Astrocyte (in vitro differentiated cells and primary cell): ENCODE data around the gene MIA3. TPM values are rescaled to one million over a fixed set of nuclear protein-coding genes. Genes with fewer than 3 reads are reported as not detected.

ENCODE experiments used
- DNase-seq: peaks from one replicate; pipeline ENCODE4 v3.0.0-alpha.2; 2010; ENCODE audit warnings: low read depth
- FAIRE-seq: peaks from 2 replicates; lab custom pipeline; 2011; peaks lifted over from hg19 to GRCh38; lab: Jason Lieb, UNC
- H2AFZ ChIP-seq: 2 replicates; pipeline ENCODE4 v1.6.0; 2012; ENCODE audit warnings: low read depth, low read length, inconsistent platforms
- H3K27ac ChIP-seq: 2 replicates; pipeline ENCODE4 v1.5.1; 2011; ENCODE audit warnings: low read depth, low read length, inconsistent platforms
- H3K27me3 ChIP-seq: 2 replicates; pipeline ENCODE4 v1.6.0; 2011; ENCODE audit warnings: low read length, inconsistent platforms; ENCODE audit not compliant: insufficient read depth
- H3K36me3 ChIP-seq: 2 replicates; pipeline ENCODE4 v1.5.1; 2011; ENCODE audit warnings: low read length, inconsistent platforms; ENCODE audit not compliant: insufficient read depth
- H3K4me1 ChIP-seq: 2 replicates; pipeline ENCODE4 v1.5.1; 2011; ENCODE audit warnings: low read length, inconsistent platforms; ENCODE audit not compliant: insufficient read depth
- H3K4me2 ChIP-seq: 2 replicates; pipeline ENCODE4 v1.6.0; 2012; ENCODE audit warnings: low read length, inconsistent platforms
- H3K4me3 ChIP-seq: 2 replicates; pipeline ENCODE4 v1.5.1; 2011; ENCODE audit warnings: low read depth, mild to moderate bottlenecking, low read length, inconsistent platforms; ENCODE audit not compliant: insufficient read depth
- H3K79me2 ChIP-seq: 2 replicates; pipeline ENCODE4 v1.6.0; 2012; ENCODE audit warnings: mild to moderate bottlenecking, low read length, inconsistent platforms; ENCODE audit not compliant: insufficient read depth
- H3K9ac ChIP-seq: 2 replicates; pipeline ENCODE4 v1.6.0; 2012; ENCODE audit warnings: mild to moderate bottlenecking, low read length, inconsistent platforms
- H3K9me3 ChIP-seq: 2 replicates; pipeline ENCODE4 v1.5.1; 2012; ENCODE audit warnings: low read depth, mild to moderate bottlenecking, low read length, inconsistent platforms; ENCODE audit not compliant: insufficient read depth
- H4K20me1 ChIP-seq: 2 replicates; pipeline ENCODE4 v1.6.0; 2012; ENCODE audit warnings: low read length, inconsistent platforms; ENCODE audit not compliant: insufficient read depth
- H3K27ac Mint-ChIP-seq: one replicate; pipeline ENCODE4 v1.8.0; 2021; ENCODE audit warnings: mild to moderate bottlenecking, mixed read lengths; ENCODE audit not compliant: unreplicated experiment
- H3K27me3 Mint-ChIP-seq: one replicate; pipeline ENCODE4 v1.8.0; 2021; ENCODE audit warnings: low read depth, mixed read lengths; ENCODE audit not compliant: unreplicated experiment
- H3K36me3 Mint-ChIP-seq: one replicate; pipeline ENCODE4 v1.8.0; 2021; ENCODE audit warnings: low read depth, mixed read lengths; ENCODE audit not compliant: unreplicated experiment
- H3K4me1 Mint-ChIP-seq: one replicate; pipeline ENCODE4 v1.8.0; 2021; ENCODE audit warnings: low read depth, mixed read lengths; ENCODE audit not compliant: unreplicated experiment
- H3K4me3 Mint-ChIP-seq: one replicate; pipeline ENCODE4 v1.8.0; 2021; ENCODE audit warnings: mild to moderate bottlenecking, moderate library complexity, mixed read lengths; ENCODE audit not compliant: unreplicated experiment
- H3K9me3 Mint-ChIP-seq: one replicate; pipeline ENCODE4 v1.8.0; 2021; ENCODE audit warnings: mild to moderate bottlenecking, mixed read lengths; ENCODE audit not compliant: unreplicated experiment
- EZH2 ChIP-seq: IDR thresholded peaks from 2 replicates; pipeline ENCODE4 v1.6.1; 2012; ENCODE audit warnings: mild to moderate bottlenecking, low read length, inconsistent platforms; ENCODE audit not compliant: insufficient read depth
- total RNA-seq: library from RNA; stranded (reverse); gene quantifications from 2 replicates; pipeline ENCODE4 v1.2.1, GENCODE V29; 2021
- TF ChIP-seq, protein P1 (sequence below): IDR thresholded peaks from 2 replicates; pipeline ENCODE4 v1.5.1; 2011; ENCODE audit warnings: low read depth, mild to moderate bottlenecking, inconsistent platforms, low read length, moderate library complexity; ENCODE audit not compliant: insufficient read depth

Gene MIA3
- total RNA-seq, 1 donor from 2014 or later: 63.5 TPM

DNA sequence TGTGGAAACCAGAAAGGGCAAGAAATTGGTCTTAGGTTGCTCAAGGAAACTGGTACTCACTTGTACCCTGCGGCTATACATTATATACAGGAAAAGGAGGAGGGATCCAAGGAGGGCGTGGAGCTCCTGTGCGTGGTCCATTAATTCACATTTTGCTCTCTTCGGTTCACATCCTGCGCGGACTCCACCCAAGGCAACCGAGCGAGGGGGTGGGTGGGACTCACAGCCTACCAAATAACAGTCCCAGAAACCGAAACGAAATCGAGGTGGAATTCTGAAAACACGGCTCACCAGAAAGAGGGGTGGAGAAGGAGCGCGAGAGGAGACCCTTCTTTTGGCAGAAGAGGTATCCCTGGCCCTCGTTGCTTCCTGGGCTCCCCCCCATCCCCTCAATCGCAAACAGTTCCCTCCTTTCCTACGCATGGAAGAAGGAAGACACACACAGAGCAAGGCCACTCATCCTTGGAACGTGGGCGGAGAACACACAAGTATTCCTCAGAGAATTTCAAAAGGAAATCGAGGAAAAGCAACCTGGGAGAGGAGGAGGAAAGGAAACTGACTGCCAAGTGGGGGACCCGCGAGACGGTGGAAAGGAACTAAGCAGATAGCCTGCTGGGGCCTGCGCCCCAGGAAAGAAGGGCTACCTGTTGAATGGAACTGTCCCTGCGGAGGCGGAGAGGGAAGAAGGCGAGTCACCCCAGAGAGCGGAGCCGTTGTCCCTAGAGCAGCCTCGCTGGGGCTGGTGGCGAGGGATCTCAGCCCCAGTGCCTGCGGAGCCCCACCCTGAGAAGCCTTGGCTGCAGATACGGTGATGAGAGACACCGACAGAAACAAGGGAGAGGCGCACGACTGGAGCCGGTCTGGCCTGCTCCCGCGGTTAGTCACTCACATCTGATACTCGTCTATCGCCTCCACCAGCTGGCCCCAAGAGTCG lies 93.7 kb downstream of the MIA3 start:
- Mint-ChIP-seq H3K27me3 (no peaks in the 10 kb centered on the region), H3K36me3 (peaks cover 3% of the 10 kb centered on the region), H3K4me1 (peaks cover 14% of the 10 kb centered on the region), H3K27ac (peak overlapping the region; percentile 79), H3K9me3 (no peaks in the 10 kb centered on the region), H3K4me3 (peak overlapping the region; percentile 97)
- no peaks in the 10 kb centered on the region for H3K36me3 ChIP-seq
- peak overlapping the region; percentile 86 for H3K4me2 ChIP-seq
- no peaks in the 10 kb centered on the region for H3K9me3 ChIP-seq
- peaks cover 71% of the 10 kb centered on the region for H3K79me2 ChIP-seq
- peak overlapping the region; percentile 72 for H2AFZ ChIP-seq
- H3K4me3 ChIP-seq: peak overlapping the region; percentile 91
- no peak for TF ChIP-seq EZH2
- TF ChIP-seq, protein P1, sequence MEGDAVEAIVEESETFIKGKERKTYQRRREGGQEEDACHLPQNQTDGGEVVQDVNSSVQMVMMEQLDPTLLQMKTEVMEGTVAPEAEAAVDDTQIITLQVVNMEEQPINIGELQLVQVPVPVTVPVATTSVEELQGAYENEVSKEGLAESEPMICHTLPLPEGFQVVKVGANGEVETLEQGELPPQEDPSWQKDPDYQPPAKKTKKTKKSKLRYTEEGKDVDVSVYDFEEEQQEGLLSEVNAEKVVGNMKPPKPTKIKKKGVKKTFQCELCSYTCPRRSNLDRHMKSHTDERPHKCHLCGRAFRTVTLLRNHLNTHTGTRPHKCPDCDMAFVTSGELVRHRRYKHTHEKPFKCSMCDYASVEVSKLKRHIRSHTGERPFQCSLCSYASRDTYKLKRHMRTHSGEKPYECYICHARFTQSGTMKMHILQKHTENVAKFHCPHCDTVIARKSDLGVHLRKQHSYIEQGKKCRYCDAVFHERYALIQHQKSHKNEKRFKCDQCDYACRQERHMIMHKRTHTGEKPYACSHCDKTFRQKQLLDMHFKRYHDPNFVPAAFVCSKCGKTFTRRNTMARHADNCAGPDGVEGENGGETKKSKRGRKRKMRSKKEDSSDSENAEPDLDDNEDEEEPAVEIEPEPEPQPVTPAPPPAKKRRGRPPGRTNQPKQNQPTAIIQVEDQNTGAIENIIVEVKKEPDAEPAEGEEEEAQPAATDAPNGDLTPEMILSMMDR: no peak
- DNase-seq (peak; percentile 45), FAIRE-seq (no peak)
- H3K9ac ChIP-seq: peak overlapping the region; percentile 94
- peaks cover 8% of the 10 kb centered on the region for H4K20me1 ChIP-seq
- peaks cover 10% of the 10 kb centered on the region for H3K4me1 ChIP-seq
- peak overlapping the region; percentile 87 for H3K27ac ChIP-seq
- no peaks in the 10 kb centered on the region for H3K27me3 ChIP-seq

DNA sequence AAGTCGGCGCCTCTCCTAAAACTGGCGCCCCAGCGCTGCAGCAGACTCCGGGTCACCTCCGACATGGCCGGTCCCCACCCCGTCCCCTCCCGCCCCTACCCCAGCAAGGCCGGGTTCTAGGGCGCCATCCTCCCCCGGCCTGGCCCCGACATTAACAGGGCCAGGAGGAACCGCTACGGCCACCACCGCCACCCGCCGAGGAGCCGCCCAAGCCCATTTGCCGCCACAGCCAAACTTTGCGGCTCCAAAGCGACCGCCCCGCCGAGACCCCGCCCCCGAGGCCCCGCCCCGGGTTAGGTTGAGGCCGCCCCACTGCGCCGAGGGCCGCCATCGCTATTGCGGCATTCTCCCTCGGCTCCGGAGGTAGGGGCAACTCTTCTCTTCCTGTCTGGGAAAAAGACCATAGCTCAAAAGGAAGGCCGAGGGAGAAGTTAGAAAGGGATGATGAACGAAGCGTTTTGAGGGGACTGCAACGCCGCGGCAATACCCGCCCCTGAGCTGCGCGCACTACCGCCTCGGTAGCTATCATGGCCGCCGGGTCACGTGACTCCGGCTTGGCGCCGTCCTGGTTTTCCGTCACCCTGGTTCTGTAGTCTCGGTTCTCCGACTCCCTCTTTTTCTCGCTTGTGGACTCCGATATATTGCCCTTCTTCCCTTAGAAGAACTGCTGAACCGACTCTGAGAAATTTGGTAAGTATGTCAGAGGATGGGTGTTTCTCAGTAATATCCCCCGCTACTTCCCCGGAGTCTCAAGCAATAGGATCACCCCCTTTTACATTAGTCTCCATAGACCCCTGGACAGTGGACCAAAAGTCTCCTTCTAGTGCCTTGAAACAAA lies 94.6 kb downstream of the MIA3 start, which contains the start of the genes AIDA and BROX:
Gene AIDA (minus strand): TSS at position 239 of the 838 bp plus-strand sequence. CDS start 174 bp downstream, at position 65.
Gene BROX (plus strand): TSS at position 312 of the 838 bp plus-strand sequence. CDS start 3,136 bp downstream, outside the sequence.
- H3K79me2 ChIP-seq: peaks cover 62% of the 10 kb centered on the region
- H4K20me1 ChIP-seq: peaks cover 5% of the 10 kb centered on the region
- H3K4me2 ChIP-seq: peak within 1 kb of the TSS; percentile 96
- peak within 1 kb of the TSS; percentile 99 for H3K27ac ChIP-seq
- no peak for FAIRE-seq
- no peaks in the 10 kb centered on the region for H3K9me3 ChIP-seq
- Mint-ChIP-seq H3K36me3 (peaks cover 2% of the 10 kb centered on the region), H3K27ac (peak within 1 kb of the TSS; percentile 99), H3K4me3 (peak within 1 kb of the TSS; percentile 97), H3K9me3 (no peaks in the 10 kb centered on the region), H3K4me1 (peaks cover 14% of the 10 kb centered on the region), H3K27me3 (no peaks in the 10 kb centered on the region)
- no peaks in the 10 kb centered on the region for H3K27me3 ChIP-seq
- peak within 1 kb of the TSS; percentile 99 for H3K4me3 ChIP-seq
- H3K4me1 ChIP-seq: peaks cover 10% of the 10 kb centered on the region
- H3K36me3 ChIP-seq: peaks cover 7% of the 10 kb centered on the region
- no peak for TF ChIP-seq EZH2
- TF ChIP-seq, protein P1: no peak
- DNase-seq: peak; percentile 54
- peak within 1 kb of the TSS; percentile 96 for H3K9ac ChIP-seq
- H2AFZ ChIP-seq: peak within 1 kb of the TSS; percentile 97
